ENCODE measurements around the gene EBI3.
"Not testable (repeated sequence)": the region's sequence is repeated elsewhere in the genome, so short reads cannot be mapped to it uniquely, and the experiment has no call there.

Gene EBI3

DNA sequence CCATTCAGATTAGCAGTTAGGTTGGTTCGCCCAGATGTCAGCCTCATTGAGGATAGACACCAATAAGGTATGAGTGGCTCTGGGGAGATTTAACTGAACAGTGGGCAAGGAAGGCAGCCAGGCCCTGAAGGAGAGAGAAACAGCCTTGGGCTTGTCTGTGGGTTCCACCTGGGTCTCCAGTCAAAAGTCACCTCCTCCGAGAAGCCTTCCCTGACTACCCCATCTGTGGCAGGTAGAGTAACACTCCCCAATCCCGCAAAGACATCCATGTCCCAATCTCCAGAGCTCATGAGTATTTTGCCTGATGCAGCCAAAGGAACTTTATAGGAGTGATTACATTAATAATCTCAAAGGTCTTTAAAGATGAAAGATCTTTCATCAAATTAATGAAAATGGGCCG, 9.5 kb downstream of the EBI3 start:
- H3K4me3 ChIP-seq (ENCODE audit: low read depth, low read length), result no peak overlapping the region
- no peak for DNase-seq (ENCODE audit: low read depth)
- TF ChIP-seq, protein P1, sequence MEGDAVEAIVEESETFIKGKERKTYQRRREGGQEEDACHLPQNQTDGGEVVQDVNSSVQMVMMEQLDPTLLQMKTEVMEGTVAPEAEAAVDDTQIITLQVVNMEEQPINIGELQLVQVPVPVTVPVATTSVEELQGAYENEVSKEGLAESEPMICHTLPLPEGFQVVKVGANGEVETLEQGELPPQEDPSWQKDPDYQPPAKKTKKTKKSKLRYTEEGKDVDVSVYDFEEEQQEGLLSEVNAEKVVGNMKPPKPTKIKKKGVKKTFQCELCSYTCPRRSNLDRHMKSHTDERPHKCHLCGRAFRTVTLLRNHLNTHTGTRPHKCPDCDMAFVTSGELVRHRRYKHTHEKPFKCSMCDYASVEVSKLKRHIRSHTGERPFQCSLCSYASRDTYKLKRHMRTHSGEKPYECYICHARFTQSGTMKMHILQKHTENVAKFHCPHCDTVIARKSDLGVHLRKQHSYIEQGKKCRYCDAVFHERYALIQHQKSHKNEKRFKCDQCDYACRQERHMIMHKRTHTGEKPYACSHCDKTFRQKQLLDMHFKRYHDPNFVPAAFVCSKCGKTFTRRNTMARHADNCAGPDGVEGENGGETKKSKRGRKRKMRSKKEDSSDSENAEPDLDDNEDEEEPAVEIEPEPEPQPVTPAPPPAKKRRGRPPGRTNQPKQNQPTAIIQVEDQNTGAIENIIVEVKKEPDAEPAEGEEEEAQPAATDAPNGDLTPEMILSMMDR (IDR thresholded peaks at IDR 0.05; ENCODE audit: insufficient read depth, low read depth, low read length, missing control alignments), result no peak

DNA sequence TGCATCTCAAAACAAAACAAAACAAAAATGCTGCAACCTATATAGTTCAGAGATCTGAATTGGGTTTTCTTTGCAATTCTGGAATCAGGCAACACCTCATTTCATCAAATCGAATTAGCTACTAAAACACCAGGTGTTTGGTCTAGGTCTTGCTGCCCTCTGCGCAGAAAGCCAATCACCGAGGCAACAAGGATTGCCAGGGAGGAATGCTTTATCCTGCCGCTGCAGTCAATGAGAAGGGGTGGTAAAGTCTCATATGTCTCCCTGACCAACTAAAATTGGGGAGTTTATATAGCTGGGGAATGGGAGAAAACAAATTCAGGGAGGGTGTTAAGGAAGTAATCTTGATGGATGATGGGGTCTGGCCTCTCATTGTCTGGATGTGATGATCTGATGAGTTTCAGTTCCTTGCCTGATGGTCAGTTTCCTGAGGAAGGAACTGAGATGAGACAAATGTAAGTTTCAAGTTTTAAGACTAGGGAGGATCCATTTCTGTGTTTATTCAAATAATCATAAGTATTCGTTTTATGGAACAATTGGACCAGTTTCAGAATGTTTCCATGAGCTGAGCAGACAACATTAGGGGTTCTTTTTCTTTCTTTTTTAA, 12.6 kb downstream of the EBI3 start:
- peak; percentile 32 for DNase-seq (ENCODE audit: low read depth)
- TF ChIP-seq, protein P1 (IDR thresholded peaks at IDR 0.05; ENCODE audit: insufficient read depth, low read depth, low read length, missing control alignments), result no peak

GRCh38 chr19:4245938-4246337, 16.6 kb downstream of the EBI3 start:
- not testable (repeated sequence) for H3K4me3 ChIP-seq (ENCODE audit: low read depth, low read length)

More for the DNA sequence above, 12.6 kb downstream of the EBI3 start:
- no peak overlapping the region for H3K4me3 ChIP-seq (ENCODE audit: low read depth, low read length)

GRCh38 chr19:4246767-4247593, 17.7 kb downstream of the EBI3 start, which contains the start of gene YJU2:
YJU2 (plus strand) TSS chr19:4247080; CDS start chr19:4247147, 67 bp downstream.
- peak within 1 kb of the TSS; percentile 77 for H3K4me3 ChIP-seq (ENCODE audit: low read depth, low read length)
- TF ChIP-seq, protein P1 (IDR thresholded peaks at IDR 0.05; ENCODE audit: insufficient read depth, low read depth, low read length, missing control alignments), result peak; percentile 34

More at GRCh38 chr19:4245938-4246337, 16.6 kb downstream of the EBI3 start:
- not testable (repeated sequence) for DNase-seq (ENCODE audit: low read depth)

DNA sequence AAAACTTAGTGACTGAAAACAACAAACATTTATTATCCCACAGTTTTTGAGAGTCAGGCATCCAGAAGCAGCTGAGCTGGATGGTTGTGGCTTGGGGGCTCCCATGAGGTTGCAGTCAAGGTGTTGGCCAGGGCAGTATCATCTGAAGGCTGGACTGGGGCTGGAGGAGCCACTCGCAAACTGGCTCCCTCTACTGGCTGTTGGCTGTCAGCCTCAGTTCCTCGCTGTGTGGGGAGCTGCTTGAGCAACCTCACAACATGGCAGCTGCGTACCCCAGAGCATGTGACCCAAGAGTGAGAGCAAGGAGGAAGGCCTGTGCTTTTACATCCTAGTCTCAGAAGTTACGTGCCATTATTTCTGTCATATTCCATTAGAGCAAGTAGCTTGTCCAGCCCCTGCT, 27.2 kb downstream of the EBI3 start:
- no peak overlapping the region for H3K4me3 ChIP-seq (ENCODE audit: low read depth, low read length)
- TF ChIP-seq, protein P1 (IDR thresholded peaks at IDR 0.05; ENCODE audit: insufficient read depth, low read depth, low read length, missing control alignments), result no peak
- DNase-seq (ENCODE audit: low read depth), result no peak

More at GRCh38 chr19:4246767-4247593, 17.7 kb downstream of the EBI3 start, which contains the start of gene YJU2:
- peak; percentile 100 for DNase-seq (ENCODE audit: low read depth)

DNA sequence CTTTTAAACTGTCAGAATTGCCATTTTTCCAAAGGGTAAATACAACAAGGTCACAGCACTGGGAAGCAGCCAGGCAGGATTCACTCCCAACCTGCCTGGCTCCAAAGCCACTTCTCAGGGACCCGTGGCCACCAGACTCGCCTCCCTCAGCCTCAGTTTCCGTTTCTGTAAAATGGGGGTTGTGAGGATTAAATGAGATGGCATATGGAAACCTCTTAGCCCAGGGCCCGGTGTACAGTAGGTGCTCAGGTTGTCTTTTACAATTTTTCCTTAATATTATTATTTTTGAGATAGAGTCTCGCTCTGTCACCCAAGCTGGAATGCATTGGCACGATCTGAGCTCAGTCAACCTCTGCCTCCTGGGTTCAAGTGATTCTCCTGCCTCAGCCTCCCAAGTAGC, 27.7 kb downstream of the EBI3 start:
- no peak for DNase-seq (ENCODE audit: low read depth)
- TF ChIP-seq, protein P1 (IDR thresholded peaks at IDR 0.05; ENCODE audit: insufficient read depth, low read depth, low read length, missing control alignments), result no peak
- no peak overlapping the region for H3K4me3 ChIP-seq (ENCODE audit: low read depth, low read length)

DNA sequence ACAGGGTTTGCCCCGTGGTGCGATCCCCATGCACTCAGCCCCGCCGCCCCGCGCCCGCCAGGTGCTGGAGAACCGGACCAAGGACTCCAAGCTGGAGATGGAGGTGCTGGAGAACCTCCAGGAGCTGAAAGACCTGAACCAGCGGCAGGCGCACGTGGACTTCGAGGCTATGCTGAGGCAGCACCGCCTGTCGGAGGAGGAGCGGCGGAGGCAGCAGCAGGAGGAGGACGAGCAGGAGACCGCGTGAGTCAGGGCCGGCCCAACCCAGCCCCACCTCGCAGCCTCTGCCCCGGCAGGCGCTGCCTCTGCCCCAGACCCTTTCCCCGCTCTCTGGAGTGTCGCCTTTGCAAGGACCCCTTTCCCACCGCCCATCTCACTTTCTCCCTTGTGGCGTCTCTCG, 28.9 kb downstream of the EBI3 start:
- no peak for DNase-seq (ENCODE audit: low read depth)
- TF ChIP-seq, protein P1 (IDR thresholded peaks at IDR 0.05; ENCODE audit: insufficient read depth, low read depth, low read length, missing control alignments), result no peak
- H3K4me3 ChIP-seq (ENCODE audit: low read depth, low read length), result no peak overlapping the region

Data from GM12865 (cell line).